Stimulated activated CD8-positive, alpha-beta memory T cell treated with anti-CD3 and anti-CD28 coated beads, Interleukin-12 subunit alpha, Interleukin-12 subunit beta, amount 100 ng/mL, for 4 hours (primary cell): ENCODE measurements around the gene JUN.

Experiments used
- DNase-seq: peaks from one replicate; pipeline ENCODE4 v3.0.0-alpha.2; 2020; ENCODE audit warnings: low read depth

Gene JUN

GRCh38 chr1:58762806-58763205, 21.0 kb downstream of the JUN start:
- DNase-seq, result no peak

- peak; percentile 30 for DNase-seq
Observed at GRCh38 chr1:58755468-58755872, 28.4 kb downstream of the JUN start.

- no peak for DNase-seq
Observed at GRCh38 chr1:58754683-58755467, 29.0 kb downstream of the JUN start.

- DNase-seq, result no peak
Observed at GRCh38 chr1:58754073-58754613, 29.7 kb downstream of the JUN start.

GRCh38 chr1:58753431-58753866, 30.4 kb downstream of the JUN start:
- DNase-seq, result no peak

- no peak for DNase-seq
Observed at GRCh38 chr1:58749646-58750045, 34.2 kb downstream of the JUN start.

- DNase-seq, result no peak
Observed at GRCh38 chr1:58748666-58749065, 35.2 kb downstream of the JUN start.

- no peak for DNase-seq
Observed at GRCh38 chr1:58746757-58747156, 37.1 kb downstream of the JUN start.

GRCh38 chr1:58746182-58746581, 37.7 kb downstream of the JUN start:
- no peak for DNase-seq

- DNase-seq, result no peak
Observed at GRCh38 chr1:58745666-58746065, 38.2 kb downstream of the JUN start.

- no peak for DNase-seq
Observed at GRCh38 chr1:58745117-58745516, 38.7 kb downstream of the JUN start.

- DNase-seq, result no peak
Observed at GRCh38 chr1:58741678-58742553, 41.9 kb downstream of the JUN start.

GRCh38 chr1:58739856-58740466, 43.9 kb downstream of the JUN start:
- no peak for DNase-seq

- DNase-seq, result no peak
Observed at GRCh38 chr1:58738876-58739275, 45.0 kb downstream of the JUN start.

- DNase-seq, result no peak
Observed at GRCh38 chr1:58735586-58735985, 48.3 kb downstream of the JUN start.

- no peak for DNase-seq
Observed at GRCh38 chr1:58734630-58735029, 49.2 kb downstream of the JUN start.

- no peak for DNase-seq
Observed at GRCh38 chr1:58732087-58732775, 51.6 kb downstream of the JUN start.
